Measurements from ENCODE around the gene SMOC1. TPM values are rescaled to one million over a fixed set of nuclear protein-coding genes. Genes with fewer than 3 reads are reported as not detected.
A peak's percentile ranks its signal among the peaks of the same experiment; 100 is the strongest.

Gene SMOC1
- total RNA-seq, 8 experiments from 2014 or later: 0.18 to 18.7 (median 2.1) TPM

DNA sequence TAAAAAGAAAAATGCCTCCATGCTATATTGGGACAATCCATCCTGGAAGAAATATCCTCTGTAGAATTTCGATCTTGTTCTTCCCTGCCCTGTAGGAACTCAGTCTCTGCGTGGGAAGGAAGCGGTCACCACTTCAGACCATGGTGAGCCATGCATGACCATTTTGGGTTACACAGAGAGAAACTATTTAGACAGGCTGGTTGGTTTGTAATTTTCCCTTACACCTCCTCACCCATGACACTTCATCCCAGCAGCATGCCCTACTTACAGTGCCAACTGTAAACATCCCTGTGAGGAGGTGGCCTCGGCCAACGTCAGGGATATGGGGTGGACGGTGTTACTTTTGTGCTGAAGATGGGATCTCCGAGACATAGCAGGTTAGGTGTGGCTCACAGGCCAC is 121.4 kb downstream of the SMOC1 start:
- no peak overlapping the region for H3K4me3 ChIP-seq
- peaks cover 0 to 5% of the 10 kb centered on the region in 2 donors for H3K4me1 ChIP-seq (replicated peaks in 1 of 2)
- 52 to 100% (median 94%) methylated on average over 1 to 6 of the region's 7 CpGs; no CpG with 5 or more reads in 1 of the 10 experiments for WGBS, 10 experiments
- H3K27ac ChIP-seq: no peak overlapping the region
- in situ Hi-C loops (cut with MboI; ENCODE audit: low pct_unique_long_range_greater_than_20kb in 2 of 9, low sequenced_read_pairs in 9 of 9, unreplicated experiment in 9 of 9): loop anchor here in 1 of 9 experiments (25.0 kb wide), 1 partner anchor 113 kb away; the partner anchor contains the start of gene SMOC1
- no peak for ATAC-seq (replicated peaks in 6 of 8)

GRCh38 chr14:70002589-70003346 is 123.6 kb downstream of the SMOC1 start:
- Histone ChIP-seq H3K4me3 (no peak overlapping the region), H3K27ac (no peak overlapping the region), H3K4me1 (replicated peaks in 1 of 2) (peaks cover 0 to 5% of the 10 kb centered on the region in 2 donors)
- ATAC-seq (replicated peaks in 6 of 8): peak in 3 of 8 experiments; percentile 24 to 73 (median 56)
- in situ Hi-C loops (cut with MboI; ENCODE audit: low pct_unique_long_range_greater_than_20kb in 2 of 9, low sequenced_read_pairs in 9 of 9, unreplicated experiment in 9 of 9): loop anchor here in 1 of 9 experiments (25.0 kb wide), 1 partner anchor 115 kb away; the partner anchor contains the start of gene SMOC1
- WGBS, 10 experiments: 60 to 100% (median 80%) methylated on average over 1 to 6 of the region's 6 CpGs; no CpG with 5 or more reads in 1 of the 10 experiments

DNA sequence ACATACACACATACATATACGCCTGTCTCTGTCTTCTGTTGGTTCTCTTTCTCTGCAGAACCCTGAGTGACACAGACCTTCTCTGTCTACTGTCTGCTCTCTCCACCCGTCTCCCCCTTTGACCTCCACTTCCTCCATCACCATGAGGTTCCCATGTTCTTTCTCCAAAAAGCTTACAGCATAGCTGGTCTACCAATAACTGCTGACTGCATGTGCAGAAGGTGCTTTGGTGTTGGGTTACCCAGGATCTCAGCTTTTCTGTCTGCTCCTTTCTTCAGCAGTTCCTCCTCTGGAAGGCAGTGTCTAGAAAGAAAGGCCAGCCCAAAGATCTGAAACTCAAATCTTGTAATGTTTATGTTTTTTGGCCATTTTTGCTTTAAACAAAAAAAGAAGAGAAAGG is 125.6 kb downstream of the SMOC1 start:
- 0 to 100% (median 60%) methylated on average over 1 to 2 of the region's 2 CpGs; no CpG with 5 or more reads in 1 of the 10 experiments for WGBS, 10 experiments
- ATAC-seq (replicated peaks in 6 of 8): no peak
- in situ Hi-C loops (cut with MboI; ENCODE audit: low pct_unique_long_range_greater_than_20kb in 2 of 9, low sequenced_read_pairs in 9 of 9, unreplicated experiment in 9 of 9): loop anchor here in 1 of 9 experiments (25.0 kb wide), 1 partner anchor 117 kb away; the partner anchor contains the start of gene SMOC1

GRCh38 chr14:70005281-70005805 is 126.1 kb downstream of the SMOC1 start:
- no peak overlapping the region for H3K4me3 ChIP-seq
- no peak for ATAC-seq (replicated peaks in 6 of 8)
- no peak overlapping the region for H3K27ac ChIP-seq
- WGBS, 10 experiments: 8 to 91% (median 59%) methylated on average over 1 to 5 of the region's 5 CpGs; no CpG with 5 or more reads in 2 of the 10 experiments
- in situ Hi-C loops (cut with MboI; ENCODE audit: low pct_unique_long_range_greater_than_20kb in 2 of 9, low sequenced_read_pairs in 9 of 9, unreplicated experiment in 9 of 9): loop anchor here in 1 of 9 experiments (25.0 kb wide), 1 partner anchor 118 kb away; the partner anchor contains the start of gene SMOC1
- peaks cover 17 to 19% of the 10 kb centered on the region in 2 donors for H3K4me1 ChIP-seq (replicated peaks in 1 of 2)

More for the DNA sequence above, 125.6 kb downstream of the SMOC1 start:
- no peak overlapping the region for H3K27ac ChIP-seq
- H3K4me3 ChIP-seq: no peak overlapping the region
- H3K4me1 ChIP-seq (replicated peaks in 1 of 2): peaks cover 13 to 17% of the 10 kb centered on the region in 2 donors

- in situ Hi-C loops (cut with MboI; ENCODE audit: low pct_unique_long_range_greater_than_20kb in 2 of 9, low sequenced_read_pairs in 9 of 9, unreplicated experiment in 9 of 9): loop anchor here in 1 of 9 experiments (25.0 kb wide), 1 partner anchor 119 kb away; the partner anchor contains the start of gene SMOC1
- Histone ChIP-seq H3K4me1 (replicated peaks in 1 of 2) (peaks cover 21% of the 10 kb centered on the region in 2 donors), H3K4me3 (no peak overlapping the region), H3K27ac (no peak overlapping the region)
- 0 to 100% (median 80%) methylated on average over 1 to 5 of the region's 6 CpGs; no CpG with 5 or more reads in 2 of the 10 experiments for WGBS, 10 experiments
- peak in 1 of 8 experiments; percentile 57 for ATAC-seq (replicated peaks in 6 of 8)
These were observed 127.5 kb downstream of the SMOC1 start for GRCh38 chr14:70006699-70007098.

- in situ Hi-C loops (cut with MboI; ENCODE audit: low pct_unique_long_range_greater_than_20kb in 2 of 9, low sequenced_read_pairs in 9 of 9, unreplicated experiment in 9 of 9): loop anchor here in 1 of 9 experiments (25.0 kb wide), 1 partner anchor 121 kb away; the partner anchor contains the start of gene SMOC1
- 0 to 40% (median 17%) methylated on average over 1 to 4 of the region's 6 CpGs; no CpG with 5 or more reads in 1 of the 10 experiments for WGBS, 10 experiments
- peak overlapping the region in 1 of 2 donors; percentile 39 for H3K27ac ChIP-seq
- peak in 5 of 8 experiments; percentile 33 to 70 (median 57) for ATAC-seq (replicated peaks in 6 of 8)
- H3K4me1 ChIP-seq (replicated peaks in 1 of 2): peaks cover 21% of the 10 kb centered on the region in 2 donors
- no peak overlapping the region for H3K4me3 ChIP-seq
These were observed 129.4 kb downstream of the SMOC1 start for GRCh38 chr14:70008284-70009262.

GRCh38 chr14:70009961-70010360 is 130.7 kb downstream of the SMOC1 start:
- H3K4me1 ChIP-seq (replicated peaks in 1 of 2): peaks cover 21 to 24% of the 10 kb centered on the region in 2 donors
- 20 to 88% (median 80%) methylated on average over 1 to 8 of the region's 8 CpGs; no CpG with 5 or more reads in 3 of the 10 experiments for WGBS, 10 experiments
- no peak overlapping the region for H3K27ac ChIP-seq
- H3K4me3 ChIP-seq: no peak overlapping the region
- in situ Hi-C loops (cut with MboI; ENCODE audit: low pct_unique_long_range_greater_than_20kb in 2 of 9, low sequenced_read_pairs in 9 of 9, unreplicated experiment in 9 of 9): loop anchor here in 1 of 9 experiments (25.0 kb wide), 1 partner anchor 123 kb away; the partner anchor contains the start of gene SMOC1
- ATAC-seq (replicated peaks in 6 of 8): peak in 3 of 8 experiments; percentile 8 to 40 (median 13)

DNA sequence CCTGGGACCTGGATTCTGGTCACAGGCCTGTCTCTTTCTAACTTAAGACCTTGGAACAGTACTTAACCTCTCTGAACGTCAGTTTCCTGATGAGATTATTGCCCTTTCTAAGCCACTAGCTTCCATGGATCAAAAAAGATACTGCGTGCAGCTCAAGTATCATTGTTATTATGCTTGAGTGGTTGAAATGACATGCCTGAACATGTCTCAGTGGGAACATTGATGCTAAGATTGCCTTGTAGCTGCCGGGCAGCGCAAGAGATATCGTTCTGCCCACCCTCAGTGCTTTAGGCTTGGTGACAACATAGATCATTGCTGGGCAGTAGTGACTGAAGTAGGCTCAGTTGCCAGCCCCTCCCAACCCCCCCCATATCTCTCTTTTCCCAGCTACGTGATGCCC is 131.9 kb downstream of the SMOC1 start:
- H3K4me1 ChIP-seq (replicated peaks in 1 of 2): peaks cover 21 to 29% of the 10 kb centered on the region in 2 donors
- 50 to 100% (median 74%) methylated on average over 1 to 2 of the region's 6 CpGs; no CpG with 5 or more reads in 5 of the 10 experiments for WGBS, 10 experiments
- peak in 1 of 8 experiments; percentile 18 for ATAC-seq (replicated peaks in 6 of 8)
- in situ Hi-C loops (cut with MboI; ENCODE audit: low pct_unique_long_range_greater_than_20kb in 2 of 9, low sequenced_read_pairs in 9 of 9, unreplicated experiment in 9 of 9): loop anchor here in 1 of 9 experiments (25.0 kb wide), 1 partner anchor 124 kb away; the partner anchor contains the start of gene SMOC1
- no peak overlapping the region for H3K27ac ChIP-seq
- H3K4me3 ChIP-seq: no peak overlapping the region

GRCh38 chr14:70011708-70012107 is 132.5 kb downstream of the SMOC1 start:
- Histone ChIP-seq H3K4me3 (no peak overlapping the region), H3K27ac (no peak overlapping the region), H3K4me1 (replicated peaks in 1 of 2) (peaks cover 21 to 29% of the 10 kb centered on the region in 2 donors)
- no peak for ATAC-seq (replicated peaks in 6 of 8)
- 20 to 100% (median 95%) methylated on average over 1 to 6 of the region's 7 CpGs; no CpG with 5 or more reads in 2 of the 10 experiments for WGBS, 10 experiments
- in situ Hi-C loops (cut with MboI; ENCODE audit: low pct_unique_long_range_greater_than_20kb in 2 of 9, low sequenced_read_pairs in 9 of 9, unreplicated experiment in 9 of 9): loop anchor here in 1 of 9 experiments (25.0 kb wide), 1 partner anchor 124 kb away; the partner anchor contains the start of gene SMOC1

- peak in 3 of 8 experiments; percentile 45 to 74 (median 53) for ATAC-seq (replicated peaks in 6 of 8)
- WGBS, 10 experiments: 13 to 100% (median 51%) methylated on average over 1 to 2 of the region's 2 CpGs; no CpG with 5 or more reads in 3 of the 10 experiments
- in situ Hi-C loops (cut with MboI; ENCODE audit: low pct_unique_long_range_greater_than_20kb in 2 of 9, low sequenced_read_pairs in 9 of 9, unreplicated experiment in 9 of 9): loop anchor here in 1 of 9 experiments (25.0 kb wide), 1 partner anchor 126 kb away; the partner anchor contains the start of gene SMOC1
These were observed 134.2 kb downstream of the SMOC1 start for GRCh38 chr14:70013271-70013873.

DNA sequence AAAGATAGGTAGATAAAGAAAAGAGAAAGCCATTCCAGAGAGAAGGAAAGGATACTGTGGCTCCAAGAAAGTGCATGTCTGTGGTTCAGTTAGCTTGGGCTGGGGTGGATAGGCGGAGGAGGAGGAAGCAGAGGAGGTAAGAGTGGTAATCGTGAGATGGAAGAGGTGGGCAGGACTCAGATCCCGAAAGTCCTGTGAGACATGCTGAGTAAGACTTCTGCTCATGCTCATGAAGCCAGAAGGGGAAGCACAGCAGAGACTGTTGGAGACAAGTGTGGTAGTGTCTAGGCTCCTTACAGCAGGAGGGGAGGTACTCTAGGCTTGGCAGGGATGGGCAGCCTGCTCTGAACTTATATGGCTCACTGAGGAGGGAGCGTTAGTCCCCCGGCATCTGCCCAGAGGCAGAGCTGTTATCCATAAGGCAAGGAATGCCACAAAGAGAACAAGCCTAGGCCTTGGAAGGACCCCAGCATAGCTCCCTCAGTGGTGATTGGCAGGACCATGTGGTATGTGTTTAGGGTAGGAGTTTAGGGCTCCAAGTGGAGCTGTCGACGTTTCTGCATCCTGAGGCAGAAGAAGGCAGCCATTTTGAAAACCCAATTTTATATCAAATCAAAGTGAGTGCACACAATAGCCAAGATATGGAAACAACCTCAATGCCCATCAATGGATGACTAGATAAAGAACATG is 135.3 kb downstream of the SMOC1 start:
- in situ Hi-C loops (cut with MboI; ENCODE audit: low pct_unique_long_range_greater_than_20kb in 2 of 9, low sequenced_read_pairs in 9 of 9, unreplicated experiment in 9 of 9): loop anchor here in 1 of 9 experiments (25.0 kb wide), 1 partner anchor 127 kb away; the partner anchor contains the start of gene SMOC1
- Histone ChIP-seq H3K4me1 (replicated peaks in 1 of 2) (peaks cover 19 to 30% of the 10 kb centered on the region in 2 donors), H3K4me3 (no peak overlapping the region), H3K27ac (no peak overlapping the region)
- no peak for ATAC-seq (replicated peaks in 6 of 8)
- WGBS, 10 experiments: 12 to 96% (median 93%) methylated on average over 1 to 7 of the region's 7 CpGs

More at GRCh38 chr14:70013271-70013873, 134.2 kb downstream of the SMOC1 start:
- peaks cover 24 to 34% of the 10 kb centered on the region in 2 donors for H3K4me1 ChIP-seq (replicated peaks in 1 of 2)
- no peak overlapping the region for H3K4me3 ChIP-seq
- no peak overlapping the region for H3K27ac ChIP-seq

Measured in motor neuron (in vitro differentiated cells).